ENCODE measurements around the gene PSORS1C2. TPM values are rescaled to one million over a fixed set of nuclear protein-coding genes. Genes with fewer than 3 reads are reported as not detected.

The PSORS1C2 gene
- total and polyA plus RNA-seq, 12 donors = not detected

GRCh38 chr6:31132806-31133205 is 6.1 kb downstream of the PSORS1C2 start:
- Histone ChIP-seq H3K27me3 (no peaks in the 10 kb centered on the region), H3K27ac (no peak overlapping the region), H3K4me1 (peaks cover 0 to 10% (median 4%) of the 10 kb centered on the region in 9 donors), H3K4me3 (no peak overlapping the region), H3K9me3 (no peaks in the 10 kb centered on the region), H3K36me3 (no peaks in the 10 kb centered on the region)
- ATAC-seq (no peak), DNase-seq (no peak)
- intact Hi-C loops (cut with DNase I) = loop anchor here in 3 of 10 donors (5.0 to 10.0 kb wide), 2 partner anchors 142 to 234 kb away; partner anchors contain the start of gene HLA-C (in 2 of the 3)
- TF ChIP-seq, protein P1, sequence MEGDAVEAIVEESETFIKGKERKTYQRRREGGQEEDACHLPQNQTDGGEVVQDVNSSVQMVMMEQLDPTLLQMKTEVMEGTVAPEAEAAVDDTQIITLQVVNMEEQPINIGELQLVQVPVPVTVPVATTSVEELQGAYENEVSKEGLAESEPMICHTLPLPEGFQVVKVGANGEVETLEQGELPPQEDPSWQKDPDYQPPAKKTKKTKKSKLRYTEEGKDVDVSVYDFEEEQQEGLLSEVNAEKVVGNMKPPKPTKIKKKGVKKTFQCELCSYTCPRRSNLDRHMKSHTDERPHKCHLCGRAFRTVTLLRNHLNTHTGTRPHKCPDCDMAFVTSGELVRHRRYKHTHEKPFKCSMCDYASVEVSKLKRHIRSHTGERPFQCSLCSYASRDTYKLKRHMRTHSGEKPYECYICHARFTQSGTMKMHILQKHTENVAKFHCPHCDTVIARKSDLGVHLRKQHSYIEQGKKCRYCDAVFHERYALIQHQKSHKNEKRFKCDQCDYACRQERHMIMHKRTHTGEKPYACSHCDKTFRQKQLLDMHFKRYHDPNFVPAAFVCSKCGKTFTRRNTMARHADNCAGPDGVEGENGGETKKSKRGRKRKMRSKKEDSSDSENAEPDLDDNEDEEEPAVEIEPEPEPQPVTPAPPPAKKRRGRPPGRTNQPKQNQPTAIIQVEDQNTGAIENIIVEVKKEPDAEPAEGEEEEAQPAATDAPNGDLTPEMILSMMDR (IDR thresholded peaks at IDR 0.05) = no peak
- 76 to 80% methylated on average over 6 of the region's 6 CpGs for WGBS, 2 donors

GRCh38 chr6:31131595-31131994 is 7.3 kb downstream of the PSORS1C2 start:
- TF ChIP-seq, protein P1 (IDR thresholded peaks at IDR 0.05) = no peak
- DNase-seq = no peak
- intact Hi-C loops (cut with DNase I) = loop anchor here in 3 of 10 donors (5.0 to 10.0 kb wide), 2 partner anchors 143 to 236 kb away; partner anchors contain the start of gene HLA-C (in 2 of the 3)
- Histone ChIP-seq H3K27me3 (no peaks in the 10 kb centered on the region), H3K4me3 (no peak overlapping the region), H3K9me3 (no peaks in the 10 kb centered on the region), H3K4me1 (peaks cover 5 to 15% (median 10%) of the 10 kb centered on the region in 9 donors), H3K36me3 (no peaks in the 10 kb centered on the region), H3K27ac (no peak overlapping the region)
- WGBS, 2 donors = 78 to 92% methylated on average over 3 of the region's 3 CpGs
- ATAC-seq = no peak

DNA sequence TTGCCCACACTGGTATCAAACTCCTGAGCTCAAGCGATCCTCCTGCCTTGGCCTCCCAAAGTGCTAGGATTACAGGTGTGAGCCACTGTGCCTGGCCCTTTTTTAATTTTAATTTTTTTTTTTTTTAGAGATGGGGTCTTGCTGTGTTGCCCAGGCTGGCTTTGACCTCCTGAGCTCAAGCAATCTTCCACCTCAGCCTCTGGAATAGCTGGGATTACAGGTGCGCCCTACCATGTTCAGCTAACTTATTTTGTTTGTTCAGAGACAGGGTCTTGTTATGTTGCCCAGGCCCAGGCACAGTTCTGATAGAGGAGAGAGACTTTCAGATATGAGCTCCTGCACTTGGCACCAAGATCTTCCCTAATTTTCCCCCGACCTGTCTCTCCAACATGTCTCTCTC is 8.1 kb downstream of the PSORS1C2 start:
- Histone ChIP-seq H3K9me3 (no peaks in the 10 kb centered on the region), H3K27me3 (no peaks in the 10 kb centered on the region), H3K27ac (no peak overlapping the region), H3K4me1 (peaks cover 8 to 24% (median 18%) of the 10 kb centered on the region in 9 donors), H3K4me3 (no peak overlapping the region), H3K36me3 (no peaks in the 10 kb centered on the region)
- TF ChIP-seq, protein P1 (IDR thresholded peaks at IDR 0.05) = no peak
- no peak for DNase-seq
- no peak for ATAC-seq
- intact Hi-C loops (cut with DNase I) = loop anchor here in 3 of 10 donors (5.0 to 10.0 kb wide), 2 partner anchors 144 to 237 kb away; partner anchors contain the start of gene HLA-C (in 2 of the 3)
- 96 to 97% methylated on average over 3 of the region's 3 CpGs for WGBS, 2 donors

DNA sequence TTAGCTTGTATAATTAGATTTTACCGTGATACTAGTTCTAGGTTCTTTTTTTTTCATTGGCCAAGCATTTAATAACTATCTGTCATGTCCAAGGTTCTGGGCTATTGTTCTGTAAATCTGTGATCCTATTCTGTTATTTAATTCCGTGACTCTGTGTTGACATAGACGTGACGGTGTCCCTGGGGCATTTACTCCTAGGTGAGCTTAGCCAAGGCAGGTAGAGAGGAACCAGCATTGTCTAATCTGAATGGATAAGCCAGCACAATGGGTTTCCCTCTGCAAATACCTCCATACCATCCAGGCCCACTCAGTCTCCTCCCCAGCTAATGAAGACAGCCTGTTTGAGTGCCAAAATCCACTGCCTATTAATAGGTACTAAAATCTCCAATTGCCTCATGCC is 9.7 kb downstream of the PSORS1C2 start:
- intact Hi-C loops (cut with DNase I) = no loop called here
- no peak overlapping the region for H3K27ac ChIP-seq
- no peaks in the 10 kb centered on the region for H3K27me3 ChIP-seq
- 61 to 69% methylated on average over 4 of the region's 4 CpGs for WGBS, 2 donors
- H3K36me3 ChIP-seq = no peaks in the 10 kb centered on the region
- no peaks in the 10 kb centered on the region for H3K9me3 ChIP-seq
- peaks cover 8 to 40% (median 29%) of the 10 kb centered on the region in 9 donors for H3K4me1 ChIP-seq
- DNase-seq (no peak), ATAC-seq (no peak)
- no peak overlapping the region for H3K4me3 ChIP-seq
- TF ChIP-seq, protein P1 (IDR thresholded peaks at IDR 0.05) = no peak
